Right hindlimb (tissue), 1 donor: ENCODE data around the gene TMEM184A.

Experiments
- DNase-seq: peaks from one replicate; pipeline ENCODE4 v3.0.0-alpha.2; 2018

The TMEM184A gene

GRCh38 chr7:1550005-1550845 is 5.8 kb downstream of the TMEM184A start:
- peak; percentile 18 for DNase-seq

GRCh38 chr7:1549357-1550004 is 6.5 kb downstream of the TMEM184A start:
- peak; percentile 14 for DNase-seq

GRCh38 chr7:1548944-1549343 is 7.1 kb downstream of the TMEM184A start:
- peak; percentile 13 for DNase-seq

GRCh38 chr7:1548438-1548831 is 7.6 kb downstream of the TMEM184A start:
- no peak for DNase-seq

- DNase-seq, result no peak
Measured at GRCh38 chr7:1547777-1548437, 8.1 kb downstream of the TMEM184A start.

- DNase-seq, result peak; percentile 20
Measured at GRCh38 chr7:1546909-1547776, 8.9 kb downstream of the TMEM184A start.

- DNase-seq, result peak; percentile 18
Measured at GRCh38 chr7:1546274-1546908, 9.6 kb downstream of the TMEM184A start.

GRCh38 chr7:1545417-1546246 is 10.4 kb downstream of the TMEM184A start:
- DNase-seq, result peak; percentile 17

- peak; percentile 15 for DNase-seq
Measured at GRCh38 chr7:1544896-1545416, 11.0 kb downstream of the TMEM184A start.

GRCh38 chr7:1544178-1544895 is 11.7 kb downstream of the TMEM184A start:
- DNase-seq, result peak; percentile 43

GRCh38 chr7:1543826-1544177 is 12.2 kb downstream of the TMEM184A start:
- DNase-seq, result peak; percentile 31

GRCh38 chr7:1542841-1543747 is 12.9 kb downstream of the TMEM184A start:
- peak; percentile 30 for DNase-seq

- DNase-seq, result peak; percentile 15
Measured at GRCh38 chr7:1542329-1542728, 13.7 kb downstream of the TMEM184A start.

- DNase-seq, result no peak
Measured at GRCh38 chr7:1541431-1542162, 14.4 kb downstream of the TMEM184A start.

GRCh38 chr7:1540776-1541271 is 15.2 kb downstream of the TMEM184A start:
- no peak for DNase-seq

- peak; percentile 21 for DNase-seq
Measured at GRCh38 chr7:1539882-1540775, 15.9 kb downstream of the TMEM184A start.

- DNase-seq, result peak; percentile 46
Measured at GRCh38 chr7:1539181-1539881, 16.7 kb downstream of the TMEM184A start.
